ENCODE results near the gene LRRC36.

DNA sequence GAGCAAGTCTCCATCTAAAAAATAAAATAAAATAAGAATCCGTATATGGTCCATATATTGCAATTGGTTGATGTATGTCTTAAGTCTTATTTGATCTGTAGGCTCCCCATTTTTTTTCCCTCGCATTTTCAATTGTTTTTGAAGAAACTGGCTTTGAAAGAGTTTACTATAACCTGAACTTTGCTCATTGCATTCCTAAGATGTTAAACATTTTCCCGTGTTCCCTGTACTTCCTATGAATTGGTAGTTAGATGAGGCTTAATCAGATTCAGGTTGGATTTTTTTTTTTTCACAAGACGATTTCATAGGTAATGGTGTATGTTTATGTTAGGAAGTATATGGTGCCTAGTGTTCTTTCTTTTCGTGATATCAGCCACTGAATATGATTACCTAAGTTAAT lies 3.3 kb downstream of the LRRC36 start:
- TF ChIP-seq POLR2A (IDR thresholded peaks at IDR 0.05; ENCODE audit: low read length) (no peak), GATA1 (IDR thresholded peaks at IDR 0.05; ENCODE audit: low read depth, low read length) (no peak)
